Measurements from ENCODE around the gene ATG4B. TPM values are rescaled to one million over a fixed set of nuclear protein-coding genes. Genes with fewer than 3 reads are reported as not detected.

The ATG4B gene
- total RNA-seq, 4 donors from 2014 or later, result 39.1 to 76.0 (median 55.3) TPM

- WGBS, result no CpG with 5 or more reads among the region's 15 CpGs
- peaks cover 39 to 96% (median 79%) of the 10 kb centered on the region in 4 donors for H3K36me3 ChIP-seq
- intact Hi-C loops (cut with DNase I), result no loop called here
Measured at GRCh38 chr2:241720560-241720959, 83.1 kb downstream of the ATG4B start.

GRCh38 chr2:241721852-241722251 is 84.4 kb downstream of the ATG4B start:
- Histone ChIP-seq H3K27me3 (no peaks in the 10 kb centered on the region), H3K27ac (replicated peaks in 1 of 4) (no peak overlapping the region), H3K9me3 (no peaks in the 10 kb centered on the region), H3K4me1 (no peaks in the 10 kb centered on the region), H3K4me3 (no peak overlapping the region), H3K36me3 (peaks cover 39 to 94% (median 70%) of the 10 kb centered on the region in 4 donors)
- no peak for DNase-seq (ENCODE audit: extremely low spot score)
- intact Hi-C loops (cut with DNase I), result no loop called here
- TF ChIP-seq POLR2A (IDR thresholded peaks at IDR 0.05; ENCODE audit: low read depth), result no peak
- no peak for TF ChIP-seq POLR2AphosphoS5 (IDR thresholded peaks at IDR 0.05)
- no peak for TF ChIP-seq EP300 (IDR thresholded peaks at IDR 0.05)
- no peak for TF ChIP-seq CTCF (IDR thresholded peaks at IDR 0.05)
- 91% methylated on average over 12 of the region's 12 CpGs for WGBS

More at GRCh38 chr2:241720560-241720959, 83.1 kb downstream of the ATG4B start:
- H3K4me1 ChIP-seq, result no peaks in the 10 kb centered on the region
- H3K27me3 ChIP-seq, result no peaks in the 10 kb centered on the region
- H3K4me3 ChIP-seq, result no peak overlapping the region
- no peak for DNase-seq (ENCODE audit: extremely low spot score)
- H3K27ac ChIP-seq (replicated peaks in 1 of 4), result no peak overlapping the region
- TF ChIP-seq POLR2AphosphoS5 (IDR thresholded peaks at IDR 0.05), result no peak
- no peak for TF ChIP-seq EP300 (IDR thresholded peaks at IDR 0.05)
- TF ChIP-seq CTCF (IDR thresholded peaks at IDR 0.05), result no peak
- TF ChIP-seq POLR2A (IDR thresholded peaks at IDR 0.05; ENCODE audit: low read depth), result no peak
- H3K9me3 ChIP-seq, result no peaks in the 10 kb centered on the region

GRCh38 chr2:241722896-241723454 is 85.5 kb downstream of the ATG4B start:
- H3K36me3 ChIP-seq, result peaks cover 39 to 90% (median 67%) of the 10 kb centered on the region in 4 donors
- H3K4me3 ChIP-seq, result no peak overlapping the region
- intact Hi-C loops (cut with DNase I), result no loop called here
- TF ChIP-seq CTCF (IDR thresholded peaks at IDR 0.05) (no peak), POLR2AphosphoS5 (IDR thresholded peaks at IDR 0.05) (no peak), POLR2A (IDR thresholded peaks at IDR 0.05; ENCODE audit: low read depth) (no peak), EP300 (IDR thresholded peaks at IDR 0.05) (no peak)
- H3K9me3 ChIP-seq, result no peaks in the 10 kb centered on the region
- 99% methylated on average over 10 of the region's 21 CpGs for WGBS
- no peaks in the 10 kb centered on the region for H3K4me1 ChIP-seq
- no peak overlapping the region for H3K27ac ChIP-seq (replicated peaks in 1 of 4)
- H3K27me3 ChIP-seq, result no peaks in the 10 kb centered on the region
- DNase-seq (ENCODE audit: extremely low spot score), result no peak

Other genes starting within 250 kb of the ATG4B start
- gene STK25, start 129.1 kb upstream of the ATG4B start, total RNA-seq, result 100 to 1,000 TPM; 127 to 220 (median 153) TPM
- gene BOK, start 78.9 kb upstream of the ATG4B start, total RNA-seq, result 100 to 1,000 TPM in 1 of 4 donors, 10 to 100 TPM in 3; 55.8 to 118 (median 73.7) TPM
- gene THAP4, start 535 bp upstream of the ATG4B start, total RNA-seq, result 10 to 100 TPM; 37.0 to 69.8 (median 49.6) TPM
- 10 to 100 TPM in 2 of 4 donors, 1 to 10 TPM in 2; 6.8 to 14.5 (median 10.6) TPM for gene DTYMK, start 49.1 kb downstream of the ATG4B start, total RNA-seq
- 10 to 100 TPM; 28.1 to 43.8 (median 30.3) TPM for gene ING5, start 64.3 kb downstream of the ATG4B start, total RNA-seq
- 10 to 100 TPM; 10.9 to 16.3 (median 11.9) TPM for gene D2HGDH, start 96.9 kb downstream of the ATG4B start, total RNA-seq
- gene GAL3ST2, start 139.1 kb downstream of the ATG4B start, total RNA-seq, result 1 to 10 TPM in 1 of 4 donors, not detected in 3; 2.7 TPM
- gene NEU4, start 171.5 kb downstream of the ATG4B start, total RNA-seq, result 1 to 10 TPM in 2 of 4 donors, not detected in 2; 1.5 to 5.4 TPM
- 1 to 10 TPM in 2 of 4 donors, under 1 TPM in 2; 0.11 to 2.5 (median 1.2) TPM for gene PDCD1, start 221.2 kb downstream of the ATG4B start, total RNA-seq
- gene RTP5, start 232.0 kb downstream of the ATG4B start, total RNA-seq, result under 1 TPM in 1 of 4 donors, not detected in 3; 0.17 TPM

Measured in esophagus muscularis mucosa (tissue), 4 donors.